Nucleus accumbens (tissue), 56 donors: ENCODE data around the gene ARHGAP5.

Experiments
- DNase-seq, 56 donors: peaks; one replicate each; lab custom pipeline; 2025; lab: John Stamatoyannopoulos, UW

The ARHGAP5 gene

DNA sequence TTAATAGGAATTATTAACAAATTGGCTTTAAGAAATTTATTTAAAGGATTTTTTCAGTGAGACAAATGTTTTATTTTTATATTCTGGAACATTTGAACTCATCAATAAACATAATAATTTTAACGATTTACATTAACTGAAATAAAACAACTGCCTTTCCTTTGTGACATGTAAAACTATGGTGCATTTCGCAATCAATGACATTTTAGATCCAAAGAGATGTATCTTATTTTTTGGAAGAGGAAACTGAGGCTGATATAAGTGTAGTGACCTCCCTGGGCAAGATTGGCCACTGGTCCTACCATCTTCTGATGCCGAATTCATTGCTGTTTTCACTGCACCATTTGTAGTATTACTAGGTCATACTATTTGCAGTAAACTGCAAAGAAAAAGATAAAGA, 128.4 kb downstream of the ARHGAP5 start:
- no peak for DNase-seq

DNA sequence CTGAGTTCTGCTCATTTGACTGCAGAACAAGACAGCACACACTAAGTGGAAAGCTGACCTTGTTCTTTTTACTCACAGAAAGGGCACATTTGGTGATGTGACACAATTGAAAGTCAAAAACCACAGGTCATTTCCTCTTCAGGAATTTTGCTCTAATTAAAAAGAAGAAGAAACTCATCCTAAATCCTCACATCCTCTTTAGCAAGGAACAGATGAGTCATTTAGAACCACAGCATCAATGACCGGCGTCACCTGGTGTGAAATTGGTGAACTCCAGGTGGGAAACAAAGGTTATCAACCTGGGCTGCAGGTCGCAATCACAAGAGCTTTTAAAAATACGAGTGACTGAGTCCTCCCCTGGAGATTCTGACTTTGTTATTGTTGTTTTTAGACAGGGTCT, 128.9 kb downstream of the ARHGAP5 start:
- DNase-seq: no peak

DNA sequence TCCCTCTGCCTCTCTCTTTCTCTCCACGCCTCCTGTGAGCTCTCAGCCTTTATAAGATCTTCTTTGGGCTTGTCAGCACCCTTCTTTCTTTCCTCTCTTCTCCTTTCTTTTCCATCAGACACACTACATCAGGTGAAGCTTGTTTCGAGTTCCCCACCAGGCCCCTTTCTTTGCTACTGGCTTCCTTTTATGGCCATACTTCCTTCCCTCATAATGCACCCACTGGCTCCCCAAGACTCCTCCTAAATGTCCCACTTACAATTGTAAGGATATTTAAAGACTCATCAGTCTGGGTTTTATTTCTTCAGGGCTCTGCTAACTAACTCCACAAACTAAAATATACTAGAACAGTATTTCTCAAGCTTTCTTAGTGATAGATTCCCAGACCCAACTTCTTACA, 129.4 kb downstream of the ARHGAP5 start:
- no peak for DNase-seq

DNA sequence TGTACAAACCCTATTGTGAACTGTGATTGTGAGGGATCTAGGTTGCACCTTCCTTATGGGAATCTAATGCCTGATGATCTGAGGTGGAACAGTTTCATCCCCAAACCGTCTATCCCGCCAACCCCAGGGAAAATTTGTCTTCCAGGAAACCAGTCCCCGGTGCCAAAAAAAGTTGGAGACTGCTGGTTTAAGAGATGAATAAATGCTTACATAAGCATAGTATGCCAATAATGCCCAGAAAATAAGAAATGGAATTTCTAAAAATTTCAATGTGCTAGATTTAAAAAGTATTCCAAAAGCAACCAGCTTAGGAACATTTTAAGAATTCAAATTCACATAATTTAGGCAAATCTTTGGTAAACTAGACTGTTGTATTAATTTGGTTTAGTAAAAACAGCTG, 131.4 kb downstream of the ARHGAP5 start:
- DNase-seq: no peak
